IPS-11a (cell line): ENCODE results near the gene MTERF2.
"Not testable (repeated sequence)": the region's sequence is repeated elsewhere in the genome, so short reads cannot be mapped to it uniquely, and the experiment has no call there.

Experiments used
- H3K4me3 ChIP-seq: one replicate; pipeline ENCODE4 v1.5.1; 2013; ENCODE audit warnings: low read depth, low read length, control low read depth

Gene MTERF2, protein sequence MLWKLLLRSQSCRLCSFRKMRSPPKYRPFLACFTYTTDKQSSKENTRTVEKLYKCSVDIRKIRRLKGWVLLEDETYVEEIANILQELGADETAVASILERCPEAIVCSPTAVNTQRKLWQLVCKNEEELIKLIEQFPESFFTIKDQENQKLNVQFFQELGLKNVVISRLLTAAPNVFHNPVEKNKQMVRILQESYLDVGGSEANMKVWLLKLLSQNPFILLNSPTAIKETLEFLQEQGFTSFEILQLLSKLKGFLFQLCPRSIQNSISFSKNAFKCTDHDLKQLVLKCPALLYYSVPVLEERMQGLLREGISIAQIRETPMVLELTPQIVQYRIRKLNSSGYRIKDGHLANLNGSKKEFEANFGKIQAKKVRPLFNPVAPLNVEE

DNA sequence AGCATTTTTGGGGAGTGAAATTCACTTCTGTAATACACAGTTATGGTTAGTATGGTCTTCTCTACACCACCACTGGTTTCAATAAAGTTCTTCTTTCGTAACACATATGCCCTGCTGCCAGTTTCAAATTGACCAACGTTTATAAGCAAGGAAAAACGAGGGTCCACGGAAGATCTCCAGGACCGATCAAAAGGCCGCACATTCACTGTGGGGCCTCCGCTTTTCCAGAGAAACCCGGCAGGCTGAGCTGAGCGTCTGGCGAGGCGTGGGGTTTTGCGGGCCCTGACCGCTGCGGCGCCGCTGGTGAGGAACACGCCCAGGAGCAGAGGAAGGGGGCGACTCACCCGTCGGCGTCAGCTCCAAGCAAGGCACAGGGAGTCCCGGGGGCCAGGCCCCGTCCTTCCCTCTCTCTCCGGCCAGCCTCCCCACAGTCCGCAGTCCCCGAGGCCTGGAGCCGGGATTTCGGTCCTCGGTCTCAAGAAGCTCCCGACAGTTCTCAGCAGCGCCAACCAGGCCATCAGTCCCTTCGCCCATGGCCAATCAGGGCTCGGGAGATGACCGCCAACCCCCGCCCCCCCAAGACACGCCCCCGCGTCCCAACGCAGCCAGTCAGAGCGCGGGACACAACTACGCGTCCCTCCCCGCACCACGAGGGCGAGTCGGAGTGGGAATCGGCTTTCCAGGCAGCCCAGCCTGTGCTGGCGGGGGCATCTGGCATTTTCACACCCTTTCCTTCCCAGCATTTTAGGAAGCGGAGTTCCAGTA lies at the start of gene MTERF2:
Gene MTERF2 (minus strand): TSS at position 522 of the 765 bp plus-strand sequence. CDS start 8,432 bp downstream, outside the sequence.
- peak within 1 kb of the TSS; percentile 50 for H3K4me3 ChIP-seq

- H3K4me3 ChIP-seq, result no peak overlapping the region
These were observed 48.8 kb upstream of the MTERF2 start for GRCh38 chr12:107035733-107036132.

GRCh38 chr12:107033758-107034739 lies 47.1 kb upstream of the MTERF2 start:
- H3K4me3 ChIP-seq, result no peak overlapping the region

DNA sequence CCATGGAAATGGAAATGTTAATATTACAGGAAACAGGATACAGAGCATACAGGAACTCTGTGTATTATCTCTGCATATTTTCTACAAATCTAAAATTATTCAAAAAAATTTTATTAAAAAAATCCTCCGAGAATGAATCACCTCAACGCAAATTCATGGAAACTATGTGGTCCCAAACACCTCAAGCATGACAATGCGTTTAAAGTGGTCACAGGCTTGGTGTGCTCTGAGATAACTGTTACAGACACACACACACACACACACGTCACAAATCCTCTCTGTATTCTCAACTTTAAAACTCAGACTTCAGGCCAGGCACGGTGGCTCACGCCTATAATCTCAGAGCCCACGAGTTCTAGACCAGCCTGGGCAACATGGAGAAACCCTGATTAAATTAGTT lies 45.3 kb upstream of the MTERF2 start:
- no peak overlapping the region for H3K4me3 ChIP-seq

DNA sequence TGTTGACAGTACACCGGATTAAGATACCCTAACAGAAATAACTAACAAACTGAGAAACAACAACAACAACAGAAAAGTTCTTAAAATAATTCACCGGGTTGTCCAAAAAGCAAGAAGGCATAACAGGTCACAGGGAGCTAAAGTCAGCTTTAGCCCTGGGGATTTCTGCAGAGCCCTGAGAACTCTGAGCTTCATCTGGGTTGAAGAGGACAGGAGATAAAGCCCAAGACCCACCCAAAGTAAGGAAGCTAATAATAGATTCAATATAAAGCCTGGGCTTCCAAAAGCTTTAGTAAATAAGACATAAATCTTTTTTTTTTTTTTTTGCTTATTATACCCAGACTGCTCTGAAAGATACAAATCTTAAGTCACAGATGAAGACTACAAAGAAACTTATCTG lies 44.1 kb upstream of the MTERF2 start:
- no peak overlapping the region for H3K4me3 ChIP-seq

- no peak overlapping the region for H3K4me3 ChIP-seq
These were observed 42.1 kb upstream of the MTERF2 start for GRCh38 chr12:107029081-107029480.

- no peak overlapping the region for H3K4me3 ChIP-seq
These were observed 40.7 kb upstream of the MTERF2 start for GRCh38 chr12:107027636-107028053.

GRCh38 chr12:107026806-107027635 lies 40.1 kb upstream of the MTERF2 start:
- no peak overlapping the region for H3K4me3 ChIP-seq

DNA sequence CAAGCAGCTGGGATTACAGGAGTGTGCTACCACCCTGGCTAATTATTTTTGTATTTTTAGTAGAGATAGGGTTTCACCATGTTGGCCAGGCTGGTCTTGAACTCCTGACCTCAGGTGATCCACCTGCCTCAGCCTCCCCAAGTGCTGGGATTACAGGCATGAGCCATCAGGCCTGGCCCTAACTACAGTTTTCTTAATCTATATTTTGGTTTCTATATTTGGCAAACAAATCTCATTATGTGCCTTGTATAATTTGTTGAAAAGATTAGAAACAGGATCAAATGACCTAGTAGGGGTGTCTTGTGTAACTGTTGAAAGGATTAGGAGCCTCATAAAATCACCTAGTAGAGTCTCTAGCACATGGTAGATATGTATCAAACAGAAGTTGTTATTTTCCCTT lies 39.4 kb upstream of the MTERF2 start:
- H3K4me3 ChIP-seq, result not testable (repeated sequence)

DNA sequence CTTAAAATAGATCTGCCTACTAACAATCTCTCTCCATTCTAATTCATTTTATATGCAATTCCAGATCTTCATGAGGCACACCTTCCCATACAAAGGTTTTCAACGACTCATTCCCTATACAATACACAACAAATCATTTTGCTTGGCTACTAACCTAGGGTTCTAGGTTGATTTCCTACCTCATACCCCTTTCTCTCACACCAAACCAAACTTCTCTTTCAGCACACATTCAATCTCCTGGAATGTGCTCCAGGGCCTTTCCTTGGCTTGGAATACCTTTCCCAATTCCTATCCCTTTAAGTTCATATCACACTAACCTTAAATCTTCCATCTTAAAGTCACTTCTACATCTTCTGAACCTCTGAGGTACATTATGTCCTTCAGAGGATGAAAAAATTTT lies 38.7 kb upstream of the MTERF2 start:
- no peak overlapping the region for H3K4me3 ChIP-seq

DNA sequence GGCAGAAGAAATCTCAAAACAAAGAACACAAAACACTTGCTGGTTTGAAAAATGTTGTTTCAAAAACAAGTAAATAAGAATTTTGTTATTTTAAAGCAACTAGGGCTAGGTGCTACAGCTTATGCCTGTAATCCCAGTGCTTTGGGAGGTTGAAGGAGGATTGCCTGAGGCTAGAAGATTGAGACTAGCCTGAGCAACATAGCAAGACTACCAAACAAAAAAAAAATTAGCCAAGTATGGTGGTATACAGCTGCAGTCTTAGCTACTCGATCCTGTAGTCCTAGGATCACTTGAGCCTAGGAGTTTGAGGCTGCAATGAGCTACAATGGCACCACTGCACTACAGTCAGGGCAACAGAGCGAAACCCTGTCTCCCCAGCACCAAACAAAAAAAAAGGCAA lies 32.6 kb upstream of the MTERF2 start:
- H3K4me3 ChIP-seq, result no peak overlapping the region

- no peak overlapping the region for H3K4me3 ChIP-seq
These were observed 30.1 kb upstream of the MTERF2 start for GRCh38 chr12:107017042-107017441.

- H3K4me3 ChIP-seq, result no peak overlapping the region
These were observed 27.1 kb upstream of the MTERF2 start for GRCh38 chr12:107014055-107014454.

DNA sequence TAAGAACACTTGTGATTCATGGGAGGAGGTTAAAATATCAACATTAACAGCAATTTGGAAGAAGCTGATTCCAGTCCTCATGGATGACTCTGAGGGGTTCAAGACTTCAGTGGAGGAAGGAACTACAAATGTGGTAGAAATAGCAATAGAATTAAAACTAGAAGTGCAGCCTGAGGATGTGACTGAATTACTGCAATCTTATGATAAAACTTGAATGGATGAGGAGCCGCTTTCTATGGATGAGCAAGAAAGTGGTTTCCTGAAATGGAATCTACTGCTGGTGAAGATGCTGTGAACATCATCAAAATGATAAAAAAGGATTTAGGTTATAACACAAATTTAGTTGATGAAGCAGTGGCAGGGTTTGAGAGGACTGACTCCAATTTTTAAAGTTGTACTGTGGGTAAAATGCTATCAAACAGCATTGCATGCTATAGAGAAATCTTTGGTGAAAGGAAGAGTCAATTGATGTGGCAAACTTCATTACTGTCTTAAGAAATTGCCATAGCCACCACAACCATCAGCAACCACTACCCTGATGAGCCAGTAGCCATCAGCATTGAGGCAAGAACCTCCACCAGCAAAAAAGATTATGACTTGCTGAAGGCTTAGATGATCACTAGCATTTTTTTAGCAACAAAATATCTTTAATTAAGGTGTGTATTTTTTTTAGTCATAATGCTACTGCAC lies 25.9 kb upstream of the MTERF2 start:
- no peak overlapping the region for H3K4me3 ChIP-seq

- no peak overlapping the region for H3K4me3 ChIP-seq
These were observed 24.6 kb upstream of the MTERF2 start for GRCh38 chr12:107011519-107011918.

GRCh38 chr12:107007411-107007810 lies 20.5 kb upstream of the MTERF2 start:
- H3K4me3 ChIP-seq, result no peak overlapping the region

DNA sequence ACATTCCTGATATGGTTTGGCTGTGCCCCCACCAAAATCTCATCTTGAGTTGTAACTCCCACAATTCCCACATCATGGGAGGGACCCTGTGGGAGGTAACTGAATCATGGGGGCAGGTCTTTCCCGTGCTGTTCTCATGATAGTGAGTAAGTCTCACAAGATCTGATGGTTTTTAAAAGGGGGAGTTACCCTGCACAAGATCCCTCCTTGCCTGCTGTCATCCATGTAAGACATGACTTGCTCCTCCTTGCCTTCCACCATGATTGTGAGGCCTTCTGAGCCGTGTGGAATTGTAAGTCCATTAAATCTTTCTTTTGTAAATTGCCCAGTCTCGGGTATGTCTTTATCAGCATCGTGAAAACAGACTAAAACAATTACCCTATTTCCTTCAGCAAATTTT lies 15.7 kb upstream of the MTERF2 start:
- H3K4me3 ChIP-seq, result not testable (repeated sequence)

DNA sequence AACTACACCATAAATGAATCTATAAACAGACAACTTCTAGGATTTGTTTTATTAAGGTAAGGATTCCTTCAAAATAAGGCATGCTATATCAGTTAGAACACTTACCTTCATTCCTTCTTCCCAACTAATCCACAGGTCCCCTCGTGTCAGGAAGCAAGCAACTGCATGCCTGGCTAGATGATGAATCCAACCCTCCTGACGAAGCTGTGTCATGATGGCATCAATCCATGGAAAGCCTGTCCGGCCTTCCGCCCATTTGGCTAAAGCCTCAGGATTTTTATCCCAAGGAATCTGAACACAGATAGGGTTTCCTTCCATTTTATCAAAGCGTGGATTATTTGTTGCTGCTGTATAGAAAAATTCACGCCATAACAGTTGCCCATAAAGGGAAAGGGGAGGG lies 12.5 kb upstream of the MTERF2 start:
- H3K4me3 ChIP-seq, result no peak overlapping the region

DNA sequence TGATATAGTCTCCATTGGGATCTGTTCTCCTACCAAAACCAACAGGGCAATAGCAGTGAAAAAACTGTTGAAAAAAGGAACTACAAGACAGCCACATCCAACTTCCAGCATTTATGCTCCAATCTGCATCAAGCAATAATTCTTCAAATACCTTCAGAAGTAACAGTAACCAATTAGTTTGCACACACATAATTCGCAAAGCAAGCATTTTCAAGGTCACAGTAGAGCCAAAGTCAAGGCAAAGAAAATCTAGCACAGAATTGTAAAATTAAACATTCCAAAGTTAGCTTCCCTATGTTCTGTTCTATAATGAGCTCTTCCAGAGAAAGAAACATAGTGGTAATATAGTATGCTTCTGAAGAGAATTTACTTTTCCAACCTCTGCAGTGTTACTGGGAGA lies 11.0 kb upstream of the MTERF2 start:
- H3K4me3 ChIP-seq, result no peak overlapping the region

GRCh38 chr12:106996102-106996501 lies 9.2 kb upstream of the MTERF2 start:
- H3K4me3 ChIP-seq, result not testable (repeated sequence)
